Endothelial cell of umbilical vein (primary cell): ENCODE data around the gene RGS18. TPM values are rescaled to one million over a fixed set of nuclear protein-coding genes. Genes with fewer than 3 reads are reported as not detected.
A peak's percentile ranks its signal among the peaks of the same experiment; 100 is the strongest.

Experiments used
- BruUV-seq: library from RNA; stranded (reverse); fragments of 400-500 nt; replicated peaks from 2 replicates; lab custom pipeline; 2021; lab: Mats Ljungman, UMichigan
- CTCF ChIA-PET: fragments of 300-600, 350-600 bp; sonication (Branson Sonifier 250); formaldehyde crosslinking; loops from one replicate; lab custom pipeline; 2021; ENCODE audit warnings: antibody characterized with exemption, inconsistent platforms; lab: Charles Lee
- POLR2A ChIA-PET: fragments of 300-600, 350-600 bp; sonication (Branson Sonifier 250); formaldehyde crosslinking; loops from one replicate; lab custom pipeline; 2021; ENCODE audit warnings: antibody characterized with exemption, inconsistent platforms; lab: Charles Lee
- DNase-seq: peaks from one replicate; pipeline ENCODE4 v3.0.0-alpha.2; 2011; ENCODE audit warnings: low read depth, low spot score
- FAIRE-seq: peaks from 2 replicates; lab custom pipeline; 2011; peaks lifted over from hg19 to GRCh38; lab: Jason Lieb, UNC
- H2AFZ ChIP-seq: 2 replicates; pipeline ENCODE4 v1.6.0; 2012; ENCODE audit warnings: low read depth, low read length, control low read depth, inconsistent platforms
- H3K27ac ChIP-seq: 2 replicates; pipeline ENCODE4 v1.5.1; 2011; ENCODE audit warnings: low read depth, mild to moderate bottlenecking, control low read depth, low read length, moderate library complexity; ENCODE audit not compliant: insufficient read depth
- H3K27me3 ChIP-seq, 2 experiments: 2 replicates each; pipeline versions ENCODE4 v1.6.0 to v1.6.1; 2011; ENCODE audit warnings: low read length in 2 of 2, mixed read lengths in 1 of 2; ENCODE audit not compliant: control insufficient read depth in 2 of 2, insufficient read depth in 2 of 2
- H3K36me3 ChIP-seq, 2 experiments: 2 replicates in 1 of 2; 3 replicates in 1 of 2; pipeline ENCODE4 v1.5.1; 2011; ENCODE audit warnings: low read length in 2 of 2, mild to moderate bottlenecking in 1 of 2, moderate library complexity in 1 of 2; ENCODE audit not compliant: control insufficient read depth in 2 of 2, insufficient read depth in 2 of 2; ENCODE audit errors: extremely low read depth in 1 of 2
- H3K4me1 ChIP-seq: 3 replicates; pipeline ENCODE4 v1.5.1; 2011; ENCODE audit warnings: mild to moderate bottlenecking, low read length; ENCODE audit not compliant: control insufficient read depth, insufficient read depth; ENCODE audit errors: extremely low read depth
- H3K4me2 ChIP-seq: 2 replicates; pipeline ENCODE4 v1.6.1; 2011; ENCODE audit warnings: low read length, control low read depth, mixed read lengths; ENCODE audit not compliant: insufficient read depth
- H3K4me3 ChIP-seq, 3 experiments: fragments of 200-600 bp in 1 of 3; sonication (generic), shearing (Covaris generic) in 1 of 3; replicated peaks in 1 of 3; 2 replicates each; pipeline ENCODE4 v1.5.1; 2011 to 2016; ENCODE audit warnings: control low read depth in 3 of 3, low read length in 3 of 3, mild to moderate bottlenecking in 2 of 3, inconsistent platforms in 1 of 3, low read depth in 1 of 3, moderate library complexity in 1 of 3; ENCODE audit not compliant: insufficient read depth in 1 of 3
- H3K79me2 ChIP-seq: 2 replicates; pipeline ENCODE4 v1.6.0; 2012; ENCODE audit warnings: low read length, inconsistent platforms; ENCODE audit not compliant: control insufficient read depth, insufficient read depth
- H3K9ac ChIP-seq: replicated peaks from 2 replicates; pipeline ENCODE3; 2011; ENCODE audit warnings: low read length, control low read depth; ENCODE audit not compliant: insufficient read depth; ENCODE audit errors: extremely low read depth
- H3K9me1 ChIP-seq: replicated peaks from 3 replicates; pipeline ENCODE4 v1.6.0; 2011; ENCODE audit warnings: mild to moderate bottlenecking, low read length; ENCODE audit not compliant: control insufficient read depth, insufficient read depth; ENCODE audit errors: extremely low read depth
- H3K9me3 ChIP-seq: replicated peaks from 2 replicates; pipeline ENCODE4 v1.5.1; 2012; ENCODE audit warnings: low read length, inconsistent platforms; ENCODE audit not compliant: control insufficient read depth, insufficient read depth
- H4K20me1 ChIP-seq: replicated peaks from 2 replicates; pipeline ENCODE3; 2011; ENCODE audit warnings: mild to moderate bottlenecking, low read length; ENCODE audit not compliant: control insufficient read depth, insufficient read depth; ENCODE audit errors: extremely low read depth
- EZH2 ChIP-seq: IDR thresholded peaks from 2 replicates; pipeline ENCODE4 v1.6.1; 2012; ENCODE audit warnings: borderline replicate concordance, low read depth, mild to moderate bottlenecking, moderate library complexity, low read length, inconsistent platforms; ENCODE audit not compliant: severe bottlenecking
- FOS ChIP-seq: IDR thresholded peaks from 2 replicates; pipeline ENCODE4 v1.6.1; 2011; ENCODE audit warnings: mild to moderate bottlenecking, low read length, moderate library complexity, borderline replicate concordance; ENCODE audit not compliant: insufficient read depth
- GATA2 ChIP-seq: IDR thresholded peaks from 2 replicates; pipeline ENCODE4 v1.7.0; 2011; ENCODE audit warnings: low read depth, mild to moderate bottlenecking, moderate library complexity, mixed read lengths, low read length; ENCODE audit not compliant: insufficient read length, insufficient read depth
- JUN ChIP-seq: IDR thresholded peaks from 2 replicates; pipeline ENCODE4 v1.6.1; 2011; ENCODE audit warnings: borderline replicate concordance, low read depth; ENCODE audit not compliant: insufficient read length, insufficient read depth
- MYC ChIP-seq: IDR thresholded peaks from one replicate; pipeline ENCODE4 v1.6.1; 2011; ENCODE audit warnings: mild to moderate bottlenecking, low read depth, low read length
- POLR2A ChIP-seq: IDR thresholded peaks from 2 replicates; pipeline ENCODE4 v1.6.1; 2012; ENCODE audit warnings: low read depth, mild to moderate bottlenecking, control low read depth, low read length
- dilution Hi-C: fragments of 300-500 bp; cut with MboI; formaldehyde crosslinking; loops from one replicate; pipeline ENCODE4 v1.15.0; 2019; ENCODE audit warnings: low sequenced_read_pairs; ENCODE audit not compliant: extremely low pct_ligation_motif_present
- intact Hi-C: fragments of 100-400 bp; cut with micrococcal nuclease; formaldehyde crosslinking; loops from one replicate; pipeline ENCODE4 v1.10.0; 2022
- polyA plus RNA-seq, 4 experiments: library from polyadenylated mRNA; depleted of rRNA in 3 of 4; stranded (reverse) in 3 of 4; unstranded in 1 of 4; fragments of >200 nt; gene quantifications; 2 replicates each; pipeline versions ENCODE4 v1.2.1 to v1.2.3, GENCODE V29; 2011 to 2012; ENCODE audit warnings: missing spikeins in 1 of 4
- total RNA-seq: library from RNA; stranded (reverse); gene quantifications from 2 replicates; pipeline ENCODE4 v1.2.3, GENCODE V29; 2021
- TF ChIP-seq, protein P1 (sequence below): IDR thresholded peaks from 2 replicates; pipeline ENCODE4 v1.6.1; 2011; ENCODE audit not compliant: insufficient read depth, insufficient read length
- TF ChIP-seq, protein P2 (sequence below), 2 donors: IDR thresholded peaks; 1 replicate in 1 of 2; 2 replicates in 1 of 2; pipeline ENCODE4 v1.5.1; 2011; ENCODE audit warnings: low read length in 2 of 2, mild to moderate bottlenecking in 2 of 2, moderate library complexity in 2 of 2, control low read depth in 1 of 2, inconsistent platforms in 1 of 2, low read depth in 1 of 2; ENCODE audit not compliant: insufficient read depth in 1 of 2; ENCODE audit errors: extremely low read depth in 1 of 2

The RGS18 gene
- total and polyA plus RNA-seq, 2 donors (not counting 3 experiments of a cell fraction or from before 2014, with no cell fraction given): not detected

DNA sequence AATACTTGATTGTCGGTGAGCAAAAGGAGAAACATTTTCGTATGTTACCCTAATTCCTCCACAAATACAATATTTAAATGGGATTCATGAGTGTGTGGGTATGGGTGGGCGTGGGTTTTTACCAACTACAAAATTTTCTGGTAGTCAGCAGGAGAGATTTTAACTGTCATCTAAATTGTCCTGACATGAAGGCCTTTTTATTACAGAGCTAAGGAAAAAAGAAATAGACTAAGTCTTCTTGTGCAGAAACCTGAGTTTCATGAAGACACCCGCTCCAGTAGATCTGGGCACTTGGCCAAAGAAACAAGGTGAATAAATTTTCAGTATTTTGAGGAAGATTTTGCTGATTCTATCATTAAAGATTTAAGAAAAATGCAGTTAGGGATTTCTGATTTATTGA, 752 bp downstream of the RGS18 start:
- DNase-seq: no peak
- intact Hi-C loops: no loop called here
- Histone ChIP-seq H3K4me3 (no peak overlapping the region), H3K36me3 (no peaks in the 10 kb centered on the region), H2AFZ (no peak overlapping the region), H3K79me2 (no peaks in the 10 kb centered on the region), H3K9me3 (no peaks in the 10 kb centered on the region), H4K20me1 (no peaks in the 10 kb centered on the region), H3K4me2 (no peak overlapping the region), H3K27me3 (no peaks in the 10 kb centered on the region), H3K9me1 (no peaks in the 10 kb centered on the region), H3K27ac (no peak overlapping the region), H3K4me1 (peaks cover 11% of the 10 kb centered on the region), H3K9ac (no peak overlapping the region)
- no peak for TF ChIP-seq MYC
- dilution Hi-C loops: no loop called here
- FAIRE-seq: no peak
- BruUV-seq: no TSS peak
- POLR2A ChIA-PET: no interaction called here
- CTCF ChIA-PET: interaction anchor here (0.6 to 1.4 kb wide), 2 partner anchors 8 to 12 kb away, joined by 3 to 5 read pairs; no protein-coding TSS in a partner anchor

DNA sequence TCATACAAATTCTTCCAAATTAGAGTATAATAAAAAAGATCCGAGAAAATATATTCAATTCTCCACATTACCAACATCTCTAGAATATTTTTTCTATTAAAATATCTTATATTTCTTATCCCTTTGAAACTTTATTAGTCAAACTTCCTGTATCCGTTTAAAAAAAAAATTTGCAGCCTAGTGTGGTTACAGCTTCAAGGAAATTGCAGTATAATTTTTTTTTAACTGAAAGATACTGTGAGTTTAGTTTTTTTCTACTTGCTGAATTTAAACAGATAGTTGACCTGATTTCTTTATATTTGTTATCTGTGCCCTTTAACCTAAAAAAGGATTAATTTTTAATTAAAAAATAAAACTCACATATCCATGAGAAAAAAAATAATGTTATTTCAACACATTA, 1.5 kb downstream of the RGS18 start:
- intact Hi-C loops (no loop called here), dilution Hi-C loops (no loop called here)
- TF ChIP-seq FOS: peak; percentile 30
- no peak for TF ChIP-seq GATA2
- no peak for TF ChIP-seq MYC
- TF ChIP-seq POLR2A: no peak
- TF ChIP-seq, protein P1, sequence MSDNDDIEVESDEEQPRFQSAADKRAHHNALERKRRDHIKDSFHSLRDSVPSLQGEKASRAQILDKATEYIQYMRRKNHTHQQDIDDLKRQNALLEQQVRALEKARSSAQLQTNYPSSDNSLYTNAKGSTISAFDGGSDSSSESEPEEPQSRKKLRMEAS: no peak
- no peak for TF ChIP-seq EZH2
- TF ChIP-seq, protein P2, sequence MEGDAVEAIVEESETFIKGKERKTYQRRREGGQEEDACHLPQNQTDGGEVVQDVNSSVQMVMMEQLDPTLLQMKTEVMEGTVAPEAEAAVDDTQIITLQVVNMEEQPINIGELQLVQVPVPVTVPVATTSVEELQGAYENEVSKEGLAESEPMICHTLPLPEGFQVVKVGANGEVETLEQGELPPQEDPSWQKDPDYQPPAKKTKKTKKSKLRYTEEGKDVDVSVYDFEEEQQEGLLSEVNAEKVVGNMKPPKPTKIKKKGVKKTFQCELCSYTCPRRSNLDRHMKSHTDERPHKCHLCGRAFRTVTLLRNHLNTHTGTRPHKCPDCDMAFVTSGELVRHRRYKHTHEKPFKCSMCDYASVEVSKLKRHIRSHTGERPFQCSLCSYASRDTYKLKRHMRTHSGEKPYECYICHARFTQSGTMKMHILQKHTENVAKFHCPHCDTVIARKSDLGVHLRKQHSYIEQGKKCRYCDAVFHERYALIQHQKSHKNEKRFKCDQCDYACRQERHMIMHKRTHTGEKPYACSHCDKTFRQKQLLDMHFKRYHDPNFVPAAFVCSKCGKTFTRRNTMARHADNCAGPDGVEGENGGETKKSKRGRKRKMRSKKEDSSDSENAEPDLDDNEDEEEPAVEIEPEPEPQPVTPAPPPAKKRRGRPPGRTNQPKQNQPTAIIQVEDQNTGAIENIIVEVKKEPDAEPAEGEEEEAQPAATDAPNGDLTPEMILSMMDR (IDR thresholded peaks at IDR 0.05; ENCODE audit: extremely low read depth in 1 of 2, insufficient read depth in 1 of 2, low read depth in 1 of 2, low read length in 2 of 2): no peak
- no peak for TF ChIP-seq JUN
- Histone ChIP-seq H3K36me3 (no peaks in the 10 kb centered on the region), H4K20me1 (no peaks in the 10 kb centered on the region), H3K79me2 (no peaks in the 10 kb centered on the region), H3K9ac (no peak overlapping the region), H2AFZ (no peak overlapping the region), H3K4me3 (no peak overlapping the region), H3K27me3 (no peaks in the 10 kb centered on the region), H3K27ac (no peak overlapping the region), H3K4me1 (peaks cover 11% of the 10 kb centered on the region), H3K9me3 (no peaks in the 10 kb centered on the region), H3K9me1 (no peaks in the 10 kb centered on the region), H3K4me2 (peak overlapping the region; percentile 24)
- ChIA-PET POLR2A (no interaction called here), CTCF (interaction anchor here (1.4 kb wide), 1 partner anchor 11 kb away, joined by 5 read pairs; no protein-coding TSS in a partner anchor)
- DNase-seq (peak; percentile 26), FAIRE-seq (no peak)
- BruUV-seq: no TSS peak
